Neutrophil (primary cell): Measurements from ENCODE around the gene ELMO1.
A peak's percentile ranks its signal among the peaks of the same experiment; 100 is the strongest.

Experiments
- H3K27ac ChIP-seq: fragments of 200-600 bp; sonication (generic); 2 replicates; pipeline ENCODE4 v1.5.1; 2016; ENCODE audit warnings: mild to moderate bottlenecking, moderate library complexity
- H3K27me3 ChIP-seq: fragments of 200-600 bp; sonication (generic); 2 replicates; pipeline ENCODE4 v1.6.0; 2016; ENCODE audit warnings: mild to moderate bottlenecking
- H3K36me3 ChIP-seq: fragments of 200-600 bp; sonication (generic); 2 replicates; pipeline ENCODE4 v1.5.1; 2017
- H3K4me1 ChIP-seq, 2 experiments: fragments of 200-600 bp in 1 of 2; sonication (generic) in 1 of 2; 1 replicate in 1 of 2; 2 replicates in 1 of 2; pipeline versions ENCODE4 v1.5.1 to v1.6.1; 2013 to 2016; ENCODE audit warnings: low read depth in 1 of 2, low read length in 1 of 2, mild to moderate bottlenecking in 1 of 2, moderate library complexity in 1 of 2; ENCODE audit not compliant: control insufficient read depth in 1 of 2, insufficient read depth in 1 of 2
- H3K4me3 ChIP-seq, 2 experiments: fragments of 200-600 bp in 1 of 2; sonication (generic) in 1 of 2; 1 replicate in 1 of 2; 2 replicates in 1 of 2; pipeline ENCODE4 v1.5.1; 2013 to 2016; ENCODE audit warnings: low read depth in 1 of 2, low read length in 1 of 2, mild to moderate bottlenecking in 1 of 2, moderate library complexity in 1 of 2
- H3K9me3 ChIP-seq: fragments of 200-600 bp; sonication (generic); 2 replicates; pipeline ENCODE4 v1.5.1; 2016
- TF ChIP-seq, protein P1 (sequence below): fragments of 200-600 bp; sonication (generic); IDR thresholded peaks from 2 replicates; pipeline ENCODE4 v1.5.1; 2016; ENCODE audit warnings: antibody characterized with exemption

The ELMO1 gene

DNA sequence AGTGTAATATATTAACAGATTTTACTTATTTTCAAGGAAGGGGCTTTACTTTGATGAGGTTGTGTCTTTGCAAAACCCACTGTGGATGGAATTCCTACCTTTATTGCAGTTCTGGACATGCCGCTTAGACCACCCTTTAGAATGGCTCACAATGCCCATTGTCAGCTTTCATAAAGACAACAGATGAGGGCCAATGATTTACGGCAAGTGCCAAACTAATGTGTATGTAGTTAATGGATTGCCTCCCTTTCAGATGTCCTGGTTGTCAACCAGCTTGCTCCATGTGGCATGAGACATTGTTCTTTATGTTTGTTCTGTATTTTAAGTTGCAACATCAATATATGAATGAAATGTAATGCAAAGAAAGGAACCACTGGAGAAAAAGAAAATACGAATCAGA, 35.0 kb upstream of the ELMO1 start:
- Histone ChIP-seq H3K36me3 (no peaks in the 10 kb centered on the region), H3K4me1 (peaks cover 24 to 26% of the 10 kb centered on the region in 2 experiments), H3K27me3 (no peaks in the 10 kb centered on the region), H3K4me3 (no peak overlapping the region), H3K9me3 (no peaks in the 10 kb centered on the region), H3K27ac (no peak overlapping the region)
- TF ChIP-seq, protein P1, sequence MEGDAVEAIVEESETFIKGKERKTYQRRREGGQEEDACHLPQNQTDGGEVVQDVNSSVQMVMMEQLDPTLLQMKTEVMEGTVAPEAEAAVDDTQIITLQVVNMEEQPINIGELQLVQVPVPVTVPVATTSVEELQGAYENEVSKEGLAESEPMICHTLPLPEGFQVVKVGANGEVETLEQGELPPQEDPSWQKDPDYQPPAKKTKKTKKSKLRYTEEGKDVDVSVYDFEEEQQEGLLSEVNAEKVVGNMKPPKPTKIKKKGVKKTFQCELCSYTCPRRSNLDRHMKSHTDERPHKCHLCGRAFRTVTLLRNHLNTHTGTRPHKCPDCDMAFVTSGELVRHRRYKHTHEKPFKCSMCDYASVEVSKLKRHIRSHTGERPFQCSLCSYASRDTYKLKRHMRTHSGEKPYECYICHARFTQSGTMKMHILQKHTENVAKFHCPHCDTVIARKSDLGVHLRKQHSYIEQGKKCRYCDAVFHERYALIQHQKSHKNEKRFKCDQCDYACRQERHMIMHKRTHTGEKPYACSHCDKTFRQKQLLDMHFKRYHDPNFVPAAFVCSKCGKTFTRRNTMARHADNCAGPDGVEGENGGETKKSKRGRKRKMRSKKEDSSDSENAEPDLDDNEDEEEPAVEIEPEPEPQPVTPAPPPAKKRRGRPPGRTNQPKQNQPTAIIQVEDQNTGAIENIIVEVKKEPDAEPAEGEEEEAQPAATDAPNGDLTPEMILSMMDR = no peak

- TF ChIP-seq, protein P1 = no peak
- Histone ChIP-seq H3K4me1 (peaks cover 18 to 19% of the 10 kb centered on the region in 2 experiments), H3K4me3 (no peak overlapping the region), H3K27me3 (no peaks in the 10 kb centered on the region), H3K36me3 (no peaks in the 10 kb centered on the region), H3K9me3 (no peaks in the 10 kb centered on the region), H3K27ac (no peak overlapping the region)
Measured at GRCh38 chr7:37482953-37483352, 34.3 kb upstream of the ELMO1 start.

- Histone ChIP-seq H3K4me1 (peaks cover 16 to 18% of the 10 kb centered on the region in 2 experiments), H3K27ac (no peak overlapping the region), H3K36me3 (no peaks in the 10 kb centered on the region), H3K27me3 (no peaks in the 10 kb centered on the region), H3K9me3 (no peaks in the 10 kb centered on the region), H3K4me3 (no peak overlapping the region)
- TF ChIP-seq, protein P1 = no peak
Measured at GRCh38 chr7:37482505-37482904, 33.8 kb upstream of the ELMO1 start.

GRCh38 chr7:37481722-37482288, 33.1 kb upstream of the ELMO1 start:
- Histone ChIP-seq H3K36me3 (no peaks in the 10 kb centered on the region), H3K27me3 (no peaks in the 10 kb centered on the region), H3K9me3 (no peaks in the 10 kb centered on the region), H3K4me1 (peaks cover 16 to 18% of the 10 kb centered on the region in 2 experiments), H3K4me3 (no peak overlapping the region), H3K27ac (no peak overlapping the region)
- TF ChIP-seq, protein P1 = no peak

DNA sequence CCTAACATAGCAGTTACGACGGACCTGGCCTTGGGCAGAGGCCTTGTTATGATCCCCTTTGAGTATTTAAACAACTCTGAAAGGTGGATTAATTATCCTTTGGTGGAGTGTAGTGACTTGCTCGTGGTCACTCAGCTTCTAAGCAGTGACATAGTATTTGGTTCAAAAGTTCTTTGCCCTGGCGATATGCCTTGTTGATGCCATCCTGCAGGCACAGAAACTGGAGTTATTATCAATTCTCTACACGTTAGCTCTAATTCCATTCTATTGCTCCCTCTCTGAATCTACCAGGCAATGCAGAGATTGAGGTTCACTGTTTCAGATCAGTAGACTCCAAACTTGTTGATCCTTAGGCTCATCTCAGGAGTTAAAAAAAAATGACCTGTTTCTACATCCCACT, 32.5 kb upstream of the ELMO1 start:
- Histone ChIP-seq H3K4me1 (peaks cover 16 to 18% of the 10 kb centered on the region in 2 experiments), H3K27me3 (no peaks in the 10 kb centered on the region), H3K27ac (peak overlapping the region; percentile 58), H3K36me3 (no peaks in the 10 kb centered on the region), H3K9me3 (no peaks in the 10 kb centered on the region), H3K4me3 (no peak overlapping the region)
- TF ChIP-seq, protein P1 = no peak
